Activated CD4-positive, alpha-beta T cell treated with anti-CD3 and anti-CD28 coated beads, Interleukin-10, Interleukin-2, amounts not matched to agents 100 ng/mL and 50 ng/mL, durations not matched to agents 16 hours and 8 hours (primary cell): ENCODE results near the gene ARFIP1.

Experiments used
- DNase-seq: peaks from one replicate; pipeline ENCODE4 v3.0.0-alpha.2; 2020

The ARFIP1 gene

DNA sequence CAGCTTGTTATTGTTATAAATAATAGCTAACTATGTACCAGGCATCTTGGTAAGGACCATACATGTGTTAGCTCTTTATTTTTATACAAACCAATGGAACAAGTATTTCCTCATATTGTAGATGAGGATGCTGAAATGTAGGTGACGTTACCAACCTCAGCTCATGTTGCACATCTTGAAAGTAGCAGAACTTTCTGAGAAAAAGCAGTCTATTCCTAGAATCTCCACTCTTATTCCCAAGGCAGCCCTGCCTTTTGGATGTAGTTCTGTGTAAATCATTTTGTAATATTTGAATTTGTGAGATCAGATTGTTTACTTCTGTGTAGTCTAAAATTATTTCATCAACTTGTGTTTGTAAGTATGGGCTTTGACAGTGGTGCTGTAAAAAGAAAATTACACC lies 161.7 kb downstream of the ARFIP1 start:
- no peak for DNase-seq

DNA sequence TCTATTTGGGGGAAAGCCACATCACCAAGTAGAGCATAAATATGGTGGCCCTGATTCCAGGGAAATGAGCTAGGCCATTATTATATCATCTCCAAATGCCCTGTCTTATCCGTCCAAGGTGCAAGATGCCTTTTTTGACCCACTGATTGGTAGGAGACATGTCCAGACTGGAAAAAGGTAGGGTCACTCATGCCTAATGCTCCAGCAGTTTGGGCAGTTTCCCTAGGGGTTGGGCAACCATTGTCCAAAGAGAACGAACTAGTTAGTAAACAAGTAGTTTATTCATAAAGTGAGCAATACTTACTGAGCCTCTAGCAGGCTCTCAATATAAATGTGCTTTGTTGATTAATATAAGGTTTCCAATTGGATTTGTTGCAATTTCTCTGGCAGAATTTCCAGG lies 162.6 kb downstream of the ARFIP1 start:
- DNase-seq: no peak

DNA sequence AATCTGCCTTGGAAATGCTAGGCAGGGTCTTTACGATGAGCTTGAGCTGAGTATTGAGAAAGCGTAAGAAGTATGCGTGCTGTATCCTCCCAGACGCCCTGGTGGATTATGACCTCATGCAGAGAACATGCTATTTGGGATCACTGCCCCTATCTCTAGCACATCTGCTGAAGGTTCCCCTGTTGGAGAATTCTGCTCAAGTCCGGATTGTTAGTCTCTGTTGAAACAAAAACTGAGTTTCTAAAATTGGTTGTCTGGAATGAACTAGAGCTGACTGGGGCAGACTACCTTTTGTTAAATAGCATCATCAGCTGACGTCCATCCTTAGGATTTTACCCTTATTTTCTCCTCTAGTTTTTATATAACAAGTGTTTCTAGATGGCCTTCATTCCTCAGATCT lies 163.9 kb downstream of the ARFIP1 start:
- DNase-seq: no peak

GRCh38 chr4:152944666-152945320 lies 165.0 kb downstream of the ARFIP1 start:
- DNase-seq: no peak

GRCh38 chr4:152945639-152946038 lies 165.9 kb downstream of the ARFIP1 start:
- DNase-seq: no peak

DNA sequence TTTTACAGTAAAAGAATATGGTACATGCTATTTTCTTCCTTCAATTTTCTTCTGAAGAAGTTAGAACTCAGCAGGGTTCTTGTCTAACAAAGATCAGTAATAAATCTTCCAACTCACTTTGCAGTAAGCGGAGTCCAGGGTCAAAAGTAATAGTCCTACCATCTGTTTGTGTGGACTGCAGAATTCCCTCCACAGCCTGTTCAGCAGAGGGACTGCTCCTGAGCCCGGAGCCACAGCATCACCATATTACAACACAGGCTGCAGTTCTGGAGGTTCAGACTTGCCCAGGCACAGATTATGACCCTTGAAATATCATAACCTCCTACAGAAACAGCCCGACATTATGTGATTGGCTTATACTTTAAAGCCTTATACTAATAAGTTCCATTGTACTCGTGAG lies 166.7 kb downstream of the ARFIP1 start:
- DNase-seq: no peak

GRCh38 chr4:152947311-152947710 lies 167.6 kb downstream of the ARFIP1 start:
- DNase-seq: no peak

GRCh38 chr4:152949930-152950329 lies 170.2 kb downstream of the ARFIP1 start:
- DNase-seq: no peak

DNA sequence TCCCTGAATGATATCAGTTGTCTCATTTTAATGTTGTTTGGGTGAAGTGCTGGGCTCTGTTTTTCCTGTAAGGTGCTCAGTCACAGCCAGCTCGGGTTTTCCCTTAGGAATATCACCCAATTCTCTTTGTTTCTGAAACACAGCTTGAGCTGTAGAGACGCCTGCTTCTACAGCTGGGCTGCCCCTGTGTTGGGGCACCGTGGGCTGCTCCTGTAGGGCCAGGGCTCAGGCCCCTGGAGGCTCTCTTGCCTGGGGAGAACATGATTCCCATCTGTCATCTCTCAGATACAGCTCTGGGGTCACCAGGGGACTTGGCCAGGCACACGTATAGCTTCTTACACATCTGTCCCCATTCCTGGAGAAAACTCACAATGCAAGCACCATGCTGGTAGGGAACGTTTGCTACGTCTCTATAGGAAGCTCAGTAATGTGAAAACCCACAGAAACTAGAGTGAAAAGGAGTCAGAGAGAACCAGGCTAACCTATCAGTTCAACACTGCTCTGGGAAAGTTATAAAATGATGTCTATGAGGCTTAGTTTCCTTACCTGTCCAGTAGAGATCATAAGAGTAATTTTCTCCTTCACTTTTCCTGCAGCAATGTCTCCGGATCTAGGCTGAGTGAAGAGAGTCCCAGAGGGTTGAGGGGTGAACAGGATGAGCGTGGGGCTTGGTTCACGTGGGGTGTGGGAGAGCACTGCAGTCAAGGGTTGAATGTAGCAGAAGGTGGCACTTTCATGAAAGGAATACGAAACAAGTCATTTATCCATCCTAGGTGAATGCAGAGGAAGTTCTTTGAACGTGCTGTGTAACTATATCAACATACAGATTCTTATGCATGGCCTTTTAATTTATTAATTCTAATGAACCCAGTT lies 170.9 kb downstream of the ARFIP1 start:
- DNase-seq: no peak

- DNase-seq: no peak
Measured at GRCh38 chr4:152951348-152951747, 171.6 kb downstream of the ARFIP1 start.

GRCh38 chr4:152953514-152953913 lies 173.8 kb downstream of the ARFIP1 start:
- no peak for DNase-seq

DNA sequence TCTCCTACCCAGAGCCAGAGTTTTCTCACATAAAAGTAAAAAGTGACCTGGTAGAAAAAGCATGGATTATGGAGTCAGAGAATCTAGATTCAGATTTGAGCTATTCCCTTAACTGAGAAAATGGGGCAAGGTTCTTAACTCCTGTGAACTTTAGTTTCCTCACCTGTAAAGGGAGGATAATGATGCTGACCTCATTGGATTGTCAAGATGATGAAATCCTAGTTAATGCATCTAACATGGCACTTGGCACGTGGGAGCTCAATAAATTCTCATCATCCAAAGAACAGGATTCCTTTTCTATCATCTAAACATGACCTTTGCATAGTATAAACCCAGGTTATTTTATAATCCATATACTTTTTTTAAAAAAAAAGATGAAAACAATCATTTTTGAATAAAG lies 175.0 kb downstream of the ARFIP1 start:
- no peak for DNase-seq

DNA sequence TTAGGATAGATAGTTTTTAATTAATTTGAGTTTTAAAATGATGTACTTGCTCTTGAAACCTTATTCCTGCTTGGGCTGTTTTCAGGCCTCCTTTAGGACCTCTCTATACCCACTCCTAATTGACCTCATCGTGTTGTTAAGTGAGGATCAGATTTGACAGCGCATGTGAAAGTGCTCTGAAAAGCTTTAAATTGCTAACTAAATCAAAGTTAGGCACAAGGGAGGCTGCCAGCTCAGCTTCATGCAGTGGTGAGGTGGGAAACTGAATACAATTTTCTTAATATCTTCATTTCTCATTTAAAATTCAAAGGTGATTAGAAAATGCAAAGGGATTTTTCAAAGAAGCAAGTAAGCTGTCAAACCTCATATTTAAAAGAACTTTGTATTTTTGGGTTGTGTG lies 176.4 kb downstream of the ARFIP1 start:
- no peak for DNase-seq

DNA sequence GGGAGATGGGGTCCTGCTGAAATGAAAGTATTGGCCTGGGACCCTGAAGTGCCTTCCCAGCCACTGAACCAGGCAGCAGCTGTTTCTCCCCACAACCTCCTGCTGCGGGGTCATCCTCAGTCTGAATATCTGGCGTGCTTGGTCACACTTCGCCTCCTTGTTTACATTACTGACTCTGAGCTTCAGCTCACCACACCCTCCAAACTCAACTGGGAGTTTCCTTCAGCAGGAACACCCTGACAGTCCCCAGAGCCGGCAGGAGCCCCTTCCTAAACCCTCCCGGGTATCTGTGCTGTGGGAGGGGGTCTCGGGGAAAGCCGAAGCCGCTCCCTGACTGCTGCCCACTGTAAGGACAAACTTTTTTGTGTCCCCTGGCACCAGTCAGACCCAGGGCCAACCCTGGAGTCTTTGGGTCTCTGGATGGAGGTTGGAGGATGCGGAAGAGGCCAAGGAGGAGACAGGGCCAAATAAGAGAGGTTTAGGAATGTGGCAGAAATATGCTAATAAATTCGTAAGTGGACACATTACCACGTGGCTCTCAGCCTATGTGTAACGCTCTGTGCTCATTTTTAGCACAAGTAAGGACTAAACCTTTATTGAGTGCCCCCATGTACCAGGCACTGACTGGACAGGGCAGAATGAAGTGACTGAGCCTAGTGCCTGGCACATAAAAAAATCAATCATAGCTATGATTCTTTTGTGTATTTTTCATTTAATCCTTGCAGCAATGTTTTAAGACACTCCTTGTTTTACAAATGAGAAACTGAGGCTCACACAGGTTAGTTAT lies 177.1 kb downstream of the ARFIP1 start:
- no peak for DNase-seq

DNA sequence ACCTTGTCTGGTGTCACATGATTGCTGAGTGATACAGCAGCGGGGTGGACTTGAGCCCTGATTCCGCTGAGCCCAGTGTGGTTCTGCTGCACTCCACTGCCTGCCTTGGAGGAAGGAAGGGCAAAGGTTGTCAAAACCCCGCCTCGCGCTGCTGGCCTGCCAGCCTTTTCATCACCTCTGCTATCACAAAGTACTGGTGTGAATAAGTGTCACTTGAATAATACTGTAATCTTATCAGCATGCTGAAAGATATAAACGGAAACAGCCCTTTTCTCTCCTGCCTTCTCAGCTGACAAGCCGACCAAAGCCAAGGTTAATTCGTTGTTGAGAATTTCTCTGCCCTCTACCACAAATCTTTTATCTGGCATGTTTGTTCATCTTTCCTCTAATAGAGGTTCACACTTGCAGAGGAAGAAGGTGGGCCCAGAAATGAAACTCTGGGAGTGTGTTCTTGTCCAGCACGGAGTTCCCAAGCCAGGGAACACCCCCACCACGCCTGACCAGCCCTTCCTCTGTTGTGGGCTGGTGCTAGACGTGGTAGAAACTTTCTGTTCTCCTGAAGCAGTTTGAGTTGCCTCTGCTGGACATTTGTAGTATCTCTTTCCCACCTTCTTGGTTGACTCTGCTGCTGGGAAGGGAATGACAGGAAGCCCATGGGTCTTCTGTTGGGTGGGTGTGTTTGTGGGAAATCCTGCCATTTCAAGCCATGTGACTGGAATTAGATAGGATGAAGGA lies 177.8 kb downstream of the ARFIP1 start:
- DNase-seq: no peak

GRCh38 chr4:152959080-152959479 lies 179.3 kb downstream of the ARFIP1 start:
- no peak for DNase-seq

GRCh38 chr4:152960082-152960481 lies 180.3 kb downstream of the ARFIP1 start:
- DNase-seq: no peak

DNA sequence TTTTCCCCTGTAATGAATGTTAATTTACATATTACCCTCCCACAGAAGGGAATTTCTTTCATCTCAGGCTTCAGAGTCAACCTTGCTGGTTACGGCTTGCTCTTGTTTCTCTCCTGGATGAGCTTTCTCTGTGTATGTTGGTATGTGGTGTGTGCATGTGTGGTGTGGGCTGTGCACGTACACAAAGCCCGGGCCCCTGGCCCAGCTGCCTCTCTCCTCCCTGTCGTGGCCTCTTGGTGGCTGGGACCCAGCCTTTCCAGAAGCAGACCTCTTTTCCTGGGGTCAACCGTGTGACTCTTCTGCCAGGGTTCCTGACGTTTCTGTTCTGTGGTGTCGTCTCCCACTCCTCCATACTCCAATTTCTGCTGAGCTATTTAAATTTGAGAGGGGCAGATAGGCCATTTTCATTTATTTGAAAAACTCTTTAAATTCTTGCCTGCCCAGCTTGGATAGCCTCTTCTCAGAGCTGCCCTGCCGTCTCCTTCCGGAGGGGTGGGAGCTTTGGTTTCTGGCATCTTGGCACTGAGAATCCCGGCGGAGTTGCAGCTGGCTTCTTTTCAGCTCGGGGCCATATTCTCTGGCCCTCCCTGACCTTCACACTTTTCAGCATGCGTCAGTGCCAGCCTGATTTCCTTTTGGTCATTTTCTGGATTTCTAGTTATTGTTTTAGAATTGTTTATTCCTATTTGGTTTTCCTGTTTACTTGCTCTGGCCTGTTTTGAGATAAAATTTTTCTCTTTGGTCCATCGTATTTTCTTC lies 181.4 kb downstream of the ARFIP1 start:
- no peak for DNase-seq

DNA sequence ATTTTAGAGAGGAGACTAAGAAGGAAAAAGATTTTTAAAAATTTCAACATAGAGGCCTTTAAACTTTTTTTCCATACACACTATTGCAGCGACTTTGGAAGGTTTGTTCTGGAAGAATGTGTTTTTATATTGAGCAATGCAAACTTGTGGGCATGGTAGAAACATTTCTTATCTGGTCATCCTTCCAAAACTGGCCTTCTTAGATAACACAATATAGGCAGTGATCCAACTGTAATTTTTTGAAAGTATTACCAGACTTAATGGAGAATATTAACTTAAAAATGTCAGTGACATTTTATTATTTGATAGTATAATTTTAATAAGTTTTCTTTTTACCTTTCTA lies 182.0 kb downstream of the ARFIP1 start:
- no peak for DNase-seq
